T-helper 2 cell treated with Interferon-gamma antibody and Interleukin-4, amounts not matched to agents 5 μg/mL and 100 μg/mL, for 36 hours (primary cell): ENCODE measurements around the gene CST2.
"Not testable (repeated sequence)": the region's sequence is repeated elsewhere in the genome, so short reads cannot be mapped to it uniquely, and the experiment has no call there.

Source experiments
- DNase-seq: peaks from one replicate; pipeline ENCODE4 v3.0.0; 2021; ENCODE audit warnings: low spot score
- H3K27ac Mint-ChIP-seq: one replicate; pipeline ENCODE4 v1.8.0; 2021; ENCODE audit warnings: mild to moderate bottlenecking, mixed read lengths
- H3K27me3 Mint-ChIP-seq: one replicate; pipeline ENCODE4 v1.8.0; 2021; ENCODE audit warnings: low read depth, mixed read lengths
- H3K36me3 Mint-ChIP-seq: one replicate; pipeline ENCODE4 v1.8.0; 2021; ENCODE audit warnings: low read depth, mixed read lengths
- H3K4me1 Mint-ChIP-seq: one replicate; pipeline ENCODE4 v1.8.0; 2021; ENCODE audit warnings: low read depth, mixed read lengths
- H3K4me3 Mint-ChIP-seq: one replicate; pipeline ENCODE4 v1.8.0; 2022; ENCODE audit warnings: mild to moderate bottlenecking, moderate library complexity, mixed read lengths
- H3K9me3 Mint-ChIP-seq: one replicate; pipeline ENCODE4 v1.8.0; 2021; ENCODE audit warnings: mixed read lengths

CST2 gene

GRCh38 chr20:23835716-23836115, 9.2 kb upstream of the CST2 start:
- Mint-ChIP-seq H3K27ac (no peak overlapping the region), H3K9me3 (no peaks in the 10 kb centered on the region), H3K4me1 (no peaks in the 10 kb centered on the region), H3K27me3 (peaks cover 6% of the 10 kb centered on the region), H3K36me3 (no peaks in the 10 kb centered on the region), H3K4me3 (no peak overlapping the region)
- DNase-seq = no peak

GRCh38 chr20:23832775-23833513, 6.4 kb upstream of the CST2 start:
- Mint-ChIP-seq H3K36me3 (no peaks in the 10 kb centered on the region), H3K4me1 (no peaks in the 10 kb centered on the region), H3K9me3 (no peaks in the 10 kb centered on the region), H3K27me3 (peaks cover 2% of the 10 kb centered on the region), H3K27ac (no peak overlapping the region), H3K4me3 (no peak overlapping the region)
- no peak for DNase-seq

GRCh38 chr20:23831961-23832360, 5.4 kb upstream of the CST2 start:
- H3K4me1 Mint-ChIP-seq, H3K36me3 Mint-ChIP-seq, H3K27me3 Mint-ChIP-seq, H3K27ac Mint-ChIP-seq, H3K4me3 Mint-ChIP-seq, H3K9me3 Mint-ChIP-seq, DNase-seq: not testable (repeated sequence)

DNA sequence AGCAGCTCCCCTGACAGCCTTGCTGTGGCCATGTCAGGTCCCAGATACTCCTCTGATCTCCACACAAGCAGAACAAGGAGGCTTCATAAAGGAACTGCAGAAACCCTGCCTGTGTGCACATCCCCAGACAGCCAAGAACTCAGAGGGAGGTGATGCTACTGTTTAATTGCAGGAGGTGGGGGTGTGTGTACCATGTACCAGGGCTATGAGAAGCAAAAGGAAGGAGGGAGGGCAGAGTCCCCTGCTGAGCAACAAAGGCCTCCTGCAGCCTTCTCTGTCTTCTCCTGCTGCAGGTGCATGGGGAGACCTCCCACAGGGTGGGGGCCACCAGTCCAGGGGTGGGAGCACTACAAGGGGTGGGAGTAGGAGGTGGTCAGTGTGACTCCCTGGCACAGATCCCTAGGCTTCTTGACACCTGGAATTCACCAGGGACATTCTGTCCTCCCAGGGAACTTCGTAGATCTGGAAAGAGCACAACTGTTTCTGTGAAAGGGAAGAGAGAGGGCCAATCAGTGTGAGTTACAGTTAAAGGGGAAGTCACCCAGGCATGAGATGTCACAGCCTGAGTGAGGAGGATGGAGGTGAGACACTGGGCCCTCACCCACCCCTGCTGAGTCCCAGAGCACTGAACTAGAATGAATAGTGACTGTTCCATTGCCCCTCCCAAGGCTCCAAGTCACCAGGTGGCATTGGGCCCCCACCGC, 2.8 kb downstream of the CST2 start:
- no peaks in the 10 kb centered on the region for H3K4me1 Mint-ChIP-seq
- H3K27me3 Mint-ChIP-seq = no peaks in the 10 kb centered on the region
- no peaks in the 10 kb centered on the region for H3K9me3 Mint-ChIP-seq
- H3K27ac Mint-ChIP-seq = no peak overlapping the region
- H3K4me3 Mint-ChIP-seq = no peak overlapping the region
- no peak for DNase-seq
- H3K36me3 Mint-ChIP-seq = no peaks in the 10 kb centered on the region

DNA sequence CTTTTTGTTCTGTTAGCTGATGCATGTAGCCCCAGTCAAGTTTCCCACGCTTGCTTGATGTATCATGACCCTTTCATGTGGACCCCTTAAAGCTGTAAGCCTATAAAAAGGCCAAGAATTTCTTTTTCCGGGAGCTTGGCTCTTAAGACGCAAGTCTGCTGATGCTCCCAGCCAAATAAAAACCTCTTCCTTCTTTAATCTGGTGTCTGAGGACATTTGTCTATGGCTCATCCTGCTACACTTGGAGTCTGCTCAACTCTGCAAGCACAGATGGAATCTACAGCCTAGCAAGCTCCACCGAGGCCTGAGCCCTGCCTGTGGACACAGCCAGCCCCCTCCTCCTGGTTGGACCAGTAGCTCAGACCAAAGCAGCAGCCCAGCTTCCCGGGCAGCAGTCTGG, 3.4 kb downstream of the CST2 start:
- no peaks in the 10 kb centered on the region for H3K36me3 Mint-ChIP-seq
- H3K4me1 Mint-ChIP-seq = no peaks in the 10 kb centered on the region
- no peaks in the 10 kb centered on the region for H3K27me3 Mint-ChIP-seq
- no peak overlapping the region for H3K4me3 Mint-ChIP-seq
- DNase-seq = no peak
- H3K9me3 Mint-ChIP-seq = no peaks in the 10 kb centered on the region
- H3K27ac Mint-ChIP-seq = no peak overlapping the region

GRCh38 chr20:23820493-23820892, 6.0 kb downstream of the CST2 start:
- DNase-seq = no peak
- H3K4me1 Mint-ChIP-seq = no peaks in the 10 kb centered on the region
- H3K4me3 Mint-ChIP-seq = no peak overlapping the region

GRCh38 chr20:23811559-23811958, 15.0 kb downstream of the CST2 start:
- H3K36me3 Mint-ChIP-seq, H3K4me1 Mint-ChIP-seq, H3K4me3 Mint-ChIP-seq, H3K27ac Mint-ChIP-seq, H3K9me3 Mint-ChIP-seq, DNase-seq: not testable (repeated sequence)
- peaks cover 12% of the 10 kb centered on the region for H3K27me3 Mint-ChIP-seq

More at GRCh38 chr20:23820493-23820892, 6.0 kb downstream of the CST2 start:
- Mint-ChIP-seq H3K27me3 (no peaks in the 10 kb centered on the region), H3K27ac (no peak overlapping the region), H3K36me3 (no peaks in the 10 kb centered on the region), H3K9me3 (no peaks in the 10 kb centered on the region)

- DNase-seq, H3K36me3 Mint-ChIP-seq, H3K27ac Mint-ChIP-seq, H3K4me3 Mint-ChIP-seq, H3K9me3 Mint-ChIP-seq, H3K4me1 Mint-ChIP-seq: not testable (repeated sequence)
- peaks cover 12% of the 10 kb centered on the region for H3K27me3 Mint-ChIP-seq
These were observed 16.2 kb downstream of the CST2 start for GRCh38 chr20:23810349-23810748.

DNA sequence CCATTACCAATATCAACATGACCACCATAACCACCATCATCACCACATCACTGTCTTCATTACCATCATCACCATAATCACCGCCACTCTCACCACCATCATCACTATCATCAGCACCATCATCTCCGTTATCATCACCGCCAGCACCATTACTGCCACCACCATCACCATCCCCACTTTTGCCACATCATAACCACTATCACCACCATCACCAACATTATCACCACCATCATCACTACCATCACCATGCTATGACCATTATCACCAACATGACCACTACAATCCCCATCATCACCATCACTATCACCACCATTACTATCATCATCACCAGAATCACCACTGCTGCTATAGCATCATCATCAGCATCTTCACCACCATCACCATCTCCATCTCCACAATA, 25.7 kb downstream of the CST2 start:
- Mint-ChIP-seq H3K9me3 (no peaks in the 10 kb centered on the region), H3K4me3 (no peak overlapping the region), H3K4me1 (no peaks in the 10 kb centered on the region), H3K27ac (no peak overlapping the region), H3K27me3 (peaks cover 2% of the 10 kb centered on the region), H3K36me3 (no peaks in the 10 kb centered on the region)
- DNase-seq = no peak

- DNase-seq = peak; percentile 7
- H3K27me3 Mint-ChIP-seq, H3K36me3 Mint-ChIP-seq, H3K9me3 Mint-ChIP-seq, H3K4me1 Mint-ChIP-seq, H3K27ac Mint-ChIP-seq, H3K4me3 Mint-ChIP-seq: not testable (repeated sequence)
These were observed 27.2 kb downstream of the CST2 start for GRCh38 chr20:23799216-23799847.

DNA sequence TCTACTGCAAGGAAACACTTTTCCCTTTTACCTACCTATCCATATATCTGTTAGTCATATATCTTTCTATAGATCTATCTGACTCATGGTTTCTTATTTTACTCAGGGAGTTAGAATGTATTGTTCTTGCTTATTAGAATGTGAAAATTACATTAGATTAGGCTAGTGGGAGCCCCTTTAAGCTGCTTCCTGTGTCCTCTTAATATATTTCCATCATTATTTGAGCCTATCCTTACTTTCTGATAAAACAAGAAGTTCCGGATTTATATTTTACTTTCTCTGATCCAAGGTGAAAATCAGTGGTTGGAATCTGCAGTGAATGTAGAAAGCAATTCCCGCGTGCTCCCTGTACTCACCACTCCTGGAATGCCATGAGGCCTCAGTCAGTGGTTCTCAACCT, 31.0 kb downstream of the CST2 start:
- Mint-ChIP-seq H3K27ac (no peak overlapping the region), H3K4me1 (no peaks in the 10 kb centered on the region), H3K36me3 (no peaks in the 10 kb centered on the region), H3K27me3 (peaks cover 9% of the 10 kb centered on the region), H3K9me3 (no peaks in the 10 kb centered on the region), H3K4me3 (no peak overlapping the region)
- no peak for DNase-seq

- no peaks in the 10 kb centered on the region for H3K9me3 Mint-ChIP-seq
- DNase-seq = no peak
- no peaks in the 10 kb centered on the region for H3K36me3 Mint-ChIP-seq
- no peak overlapping the region for H3K4me3 Mint-ChIP-seq
- H3K4me1 Mint-ChIP-seq = no peaks in the 10 kb centered on the region
- no peak overlapping the region for H3K27ac Mint-ChIP-seq
- peaks cover 9% of the 10 kb centered on the region for H3K27me3 Mint-ChIP-seq
These were observed 31.7 kb downstream of the CST2 start for GRCh38 chr20:23794841-23795240.

DNA sequence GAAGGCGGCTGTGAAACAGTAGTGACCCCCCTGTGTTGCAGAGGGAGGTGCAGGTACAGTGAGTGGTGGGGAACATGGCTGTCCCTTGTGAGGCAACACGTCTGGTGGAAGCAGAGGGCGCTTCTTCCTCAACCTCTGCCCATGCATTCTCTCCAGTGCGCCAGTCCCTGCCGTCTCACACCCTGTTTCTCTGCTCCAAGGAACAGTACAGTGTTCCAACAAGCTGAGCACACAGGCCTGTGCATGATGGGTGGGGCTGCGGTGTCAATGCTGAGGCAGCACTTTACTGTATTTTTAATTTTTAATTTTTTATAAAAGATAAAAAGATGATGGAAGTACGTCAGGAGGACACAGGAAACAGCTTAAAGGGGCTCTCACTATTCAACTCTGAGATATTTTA, 32.5 kb downstream of the CST2 start:
- Mint-ChIP-seq H3K4me1 (no peaks in the 10 kb centered on the region), H3K9me3 (no peaks in the 10 kb centered on the region), H3K36me3 (no peaks in the 10 kb centered on the region), H3K27ac (no peak overlapping the region), H3K27me3 (peaks cover 9% of the 10 kb centered on the region), H3K4me3 (no peak overlapping the region)
- DNase-seq = no peak

GRCh38 chr20:23783447-23783846, 43.1 kb downstream of the CST2 start:
- H3K4me3 Mint-ChIP-seq = no peak overlapping the region
- no peaks in the 10 kb centered on the region for H3K9me3 Mint-ChIP-seq
- H3K4me1 Mint-ChIP-seq = no peaks in the 10 kb centered on the region
- no peaks in the 10 kb centered on the region for H3K27me3 Mint-ChIP-seq
- H3K36me3 Mint-ChIP-seq = no peaks in the 10 kb centered on the region
- no peak overlapping the region for H3K27ac Mint-ChIP-seq
- DNase-seq = no peak
